Osteoblast (primary cell): ENCODE results near the gene TMEM147. TPM values are rescaled to one million over a fixed set of nuclear protein-coding genes. Genes with fewer than 3 reads are reported as not detected.

Source experiments
- DNase-seq: peaks from one replicate; pipeline ENCODE4 v3.0.0; 2011; ENCODE audit warnings: low spot score, mixed read lengths; ENCODE audit not compliant: insufficient read length; ENCODE audit errors: missing footprints
- H2AFZ ChIP-seq: 2 replicates; pipeline ENCODE4 v1.6.0; 2011; ENCODE audit warnings: mild to moderate bottlenecking, low read length
- H3K27ac ChIP-seq: 2 replicates; pipeline ENCODE4 v1.5.1; 2011; ENCODE audit warnings: mild to moderate bottlenecking, low read depth, low read length, moderate library complexity
- H3K27me3 ChIP-seq: 2 replicates; pipeline ENCODE4 v1.6.0; 2012; ENCODE audit warnings: mild to moderate bottlenecking, control low read depth, inconsistent platforms, low read length, moderate library complexity; ENCODE audit not compliant: insufficient read depth
- H3K36me3 ChIP-seq: 2 replicates; pipeline ENCODE4 v1.5.1; 2011; ENCODE audit warnings: mild to moderate bottlenecking, low read length, control low read depth, moderate library complexity; ENCODE audit not compliant: insufficient read depth
- H3K4me1 ChIP-seq: 2 replicates; pipeline ENCODE4 v1.5.1; 2011; ENCODE audit warnings: mild to moderate bottlenecking, low read length, control low read depth, moderate library complexity; ENCODE audit not compliant: insufficient read depth
- H3K4me2 ChIP-seq: 2 replicates; pipeline ENCODE4 v1.6.0; 2011; ENCODE audit warnings: mild to moderate bottlenecking, low read length; ENCODE audit not compliant: insufficient read depth
- H3K4me3 ChIP-seq: fragments of 200-600 bp; sonication (generic); 3 replicates; pipeline ENCODE4 v1.5.1; 2012; ENCODE audit warnings: mild to moderate bottlenecking, low read length, inconsistent platforms; ENCODE audit not compliant: insufficient read depth
- H3K79me2 ChIP-seq: 2 replicates; pipeline ENCODE4 v1.6.0; 2012; ENCODE audit warnings: mild to moderate bottlenecking, low read length, control low read depth, inconsistent platforms; ENCODE audit not compliant: insufficient read depth
- H3K9me3 ChIP-seq: 2 replicates; pipeline ENCODE4 v1.5.1; 2011; ENCODE audit warnings: low read depth, low read length, control low read depth
- H4K20me1 ChIP-seq: 2 replicates; pipeline ENCODE4 v1.6.0; 2012; ENCODE audit warnings: mild to moderate bottlenecking, low read length, control low read depth; ENCODE audit not compliant: insufficient read depth
- total RNA-seq: library from RNA; depleted of rRNA; stranded (reverse); fragments of >200 nt; gene quantifications from 2 replicates; pipeline ENCODE4 v1.2.3, GENCODE V29; 2012
- TF ChIP-seq, protein P1 (sequence below): IDR thresholded peaks from 2 replicates; pipeline ENCODE4 v1.5.1; 2011; ENCODE audit warnings: mild to moderate bottlenecking, low read depth, low read length, moderate library complexity; ENCODE audit errors: extremely low read depth

Gene TMEM147, protein sequence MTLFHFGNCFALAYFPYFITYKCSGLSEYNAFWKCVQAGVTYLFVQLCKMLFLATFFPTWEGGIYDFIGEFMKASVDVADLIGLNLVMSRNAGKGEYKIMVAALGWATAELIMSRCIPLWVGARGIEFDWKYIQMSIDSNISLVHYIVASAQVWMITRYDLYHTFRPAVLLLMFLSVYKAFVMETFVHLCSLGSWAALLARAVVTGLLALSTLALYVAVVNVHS
- 93.1 and 98.8 TPM in 2 replicates for total RNA-seq

DNA sequence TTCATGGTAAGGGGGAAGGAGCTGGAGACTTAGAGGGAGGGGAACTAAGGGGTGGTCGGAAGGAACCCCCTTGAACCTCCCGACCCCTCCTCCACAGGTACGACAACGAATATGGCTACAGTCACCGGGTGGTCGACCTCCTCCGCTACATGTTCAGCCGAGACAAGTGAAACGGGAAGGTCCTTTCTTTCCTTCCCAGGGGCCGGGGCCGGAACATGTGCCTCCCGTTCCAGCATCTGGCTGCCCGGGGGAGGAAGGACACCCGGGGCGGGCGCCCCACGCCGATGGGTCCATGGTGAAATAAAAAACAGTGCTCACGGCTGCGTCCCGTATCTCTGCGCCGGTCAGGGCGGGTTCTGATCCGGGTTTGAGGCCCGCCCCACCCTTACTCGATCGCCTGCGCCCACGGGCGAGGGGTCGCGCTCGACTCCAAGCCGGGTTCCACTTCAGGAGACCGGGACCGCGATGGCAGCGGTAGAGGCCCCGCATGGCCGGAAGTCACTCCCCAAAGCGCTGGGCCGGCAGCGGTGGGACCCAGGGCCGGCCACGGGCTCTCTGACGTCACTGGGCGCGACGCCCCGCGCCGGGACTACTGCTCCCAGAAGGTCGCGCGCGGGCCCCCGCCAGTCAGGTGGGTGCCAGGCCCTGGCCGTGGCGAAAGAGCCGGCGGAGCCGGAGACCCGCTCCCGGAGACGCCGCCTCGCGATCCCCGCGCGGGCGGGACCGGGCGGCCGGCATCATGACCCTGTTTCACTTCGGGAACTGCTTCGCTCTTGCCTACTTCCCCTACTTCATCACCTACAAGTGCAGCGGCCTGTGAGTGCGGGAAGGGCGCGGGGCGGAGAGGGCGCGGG, at the start of gene TMEM147:
Gene TMEM147, plus strand, starts transcription at position 626 of the 854 bp plus-strand sequence. Its CDS starts 114 bp downstream, at position 740.
- TF ChIP-seq, protein P1, sequence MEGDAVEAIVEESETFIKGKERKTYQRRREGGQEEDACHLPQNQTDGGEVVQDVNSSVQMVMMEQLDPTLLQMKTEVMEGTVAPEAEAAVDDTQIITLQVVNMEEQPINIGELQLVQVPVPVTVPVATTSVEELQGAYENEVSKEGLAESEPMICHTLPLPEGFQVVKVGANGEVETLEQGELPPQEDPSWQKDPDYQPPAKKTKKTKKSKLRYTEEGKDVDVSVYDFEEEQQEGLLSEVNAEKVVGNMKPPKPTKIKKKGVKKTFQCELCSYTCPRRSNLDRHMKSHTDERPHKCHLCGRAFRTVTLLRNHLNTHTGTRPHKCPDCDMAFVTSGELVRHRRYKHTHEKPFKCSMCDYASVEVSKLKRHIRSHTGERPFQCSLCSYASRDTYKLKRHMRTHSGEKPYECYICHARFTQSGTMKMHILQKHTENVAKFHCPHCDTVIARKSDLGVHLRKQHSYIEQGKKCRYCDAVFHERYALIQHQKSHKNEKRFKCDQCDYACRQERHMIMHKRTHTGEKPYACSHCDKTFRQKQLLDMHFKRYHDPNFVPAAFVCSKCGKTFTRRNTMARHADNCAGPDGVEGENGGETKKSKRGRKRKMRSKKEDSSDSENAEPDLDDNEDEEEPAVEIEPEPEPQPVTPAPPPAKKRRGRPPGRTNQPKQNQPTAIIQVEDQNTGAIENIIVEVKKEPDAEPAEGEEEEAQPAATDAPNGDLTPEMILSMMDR, result no peak
- H3K4me1 ChIP-seq, result peaks cover 14% of the 10 kb centered on the region
- H2AFZ ChIP-seq, result peak within 1 kb of the TSS; percentile 93
- peak within 1 kb of the TSS; percentile 86 for H3K4me2 ChIP-seq
- peaks cover 7% of the 10 kb centered on the region for H4K20me1 ChIP-seq
- peak within 1 kb of the TSS; percentile 97 for H3K4me3 ChIP-seq
- peaks cover 38% of the 10 kb centered on the region for H3K79me2 ChIP-seq
- H3K27me3 ChIP-seq, result no peaks in the 10 kb centered on the region
- H3K36me3 ChIP-seq, result peaks cover 17% of the 10 kb centered on the region
- peak within 1 kb of the TSS; percentile 88 for H3K27ac ChIP-seq
- DNase-seq, result peak; percentile 100
- H3K9me3 ChIP-seq, result no peaks in the 10 kb centered on the region

DNA sequence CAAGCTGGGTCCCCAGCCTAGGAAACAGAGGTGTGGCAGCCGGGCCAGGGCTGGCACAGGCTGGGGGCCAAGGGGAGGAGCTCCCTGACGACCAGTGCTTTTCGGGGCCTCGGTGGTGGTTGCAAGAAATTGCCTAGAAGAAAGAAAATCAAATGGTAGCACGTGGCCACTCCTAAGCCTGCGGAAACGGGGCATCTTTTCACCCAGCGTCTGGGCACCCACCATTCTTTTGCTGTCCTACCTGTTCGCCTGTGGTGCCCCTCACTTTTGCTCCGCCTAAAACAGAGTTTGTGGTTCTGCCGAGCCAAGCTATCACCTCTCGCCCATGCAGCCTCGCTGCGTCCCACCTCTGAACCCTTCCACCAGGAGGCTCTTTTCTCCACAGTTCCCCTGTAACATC, 48.0 kb upstream of the TMEM147 start:
- no peak overlapping the region for H3K27ac ChIP-seq
- TF ChIP-seq, protein P1, result no peak
- H3K4me1 ChIP-seq, result no peaks in the 10 kb centered on the region
- H3K27me3 ChIP-seq, result peaks cover 11% of the 10 kb centered on the region
- H3K4me3 ChIP-seq, result no peak overlapping the region
- no peaks in the 10 kb centered on the region for H3K79me2 ChIP-seq
- H3K4me2 ChIP-seq, result no peak overlapping the region
- no peak overlapping the region for H2AFZ ChIP-seq
- no peaks in the 10 kb centered on the region for H3K36me3 ChIP-seq
- no peaks in the 10 kb centered on the region for H4K20me1 ChIP-seq
- H3K9me3 ChIP-seq, result no peaks in the 10 kb centered on the region
- peak; percentile 31 for DNase-seq

DNA sequence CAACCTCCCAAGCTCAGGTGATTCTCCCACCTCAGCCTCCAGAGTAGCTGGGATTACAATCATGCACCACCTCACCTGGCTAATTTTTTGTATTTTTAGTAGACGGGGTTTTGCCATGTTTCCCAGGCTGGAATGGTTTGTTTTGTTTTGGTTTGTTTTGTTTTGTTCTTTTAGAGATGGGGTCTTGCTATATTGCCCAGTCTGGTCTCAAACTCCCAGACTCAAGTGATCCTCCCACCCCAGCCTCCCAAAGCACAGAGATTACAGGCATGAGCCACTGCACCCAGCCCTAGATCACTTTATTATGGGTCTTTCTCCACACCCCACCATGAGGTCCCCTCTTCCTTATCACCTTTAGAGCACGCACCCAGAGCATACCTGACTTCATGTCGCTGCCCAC, 47.2 kb upstream of the TMEM147 start:
- Histone ChIP-seq H3K27me3 (peaks cover 5% of the 10 kb centered on the region), H3K4me1 (no peaks in the 10 kb centered on the region), H2AFZ (no peak overlapping the region), H4K20me1 (no peaks in the 10 kb centered on the region), H3K79me2 (no peaks in the 10 kb centered on the region), H3K27ac (no peak overlapping the region), H3K4me2 (no peak overlapping the region), H3K9me3 (no peaks in the 10 kb centered on the region), H3K4me3 (no peak overlapping the region), H3K36me3 (no peaks in the 10 kb centered on the region)
- no peak for DNase-seq
- TF ChIP-seq, protein P1, result no peak

DNA sequence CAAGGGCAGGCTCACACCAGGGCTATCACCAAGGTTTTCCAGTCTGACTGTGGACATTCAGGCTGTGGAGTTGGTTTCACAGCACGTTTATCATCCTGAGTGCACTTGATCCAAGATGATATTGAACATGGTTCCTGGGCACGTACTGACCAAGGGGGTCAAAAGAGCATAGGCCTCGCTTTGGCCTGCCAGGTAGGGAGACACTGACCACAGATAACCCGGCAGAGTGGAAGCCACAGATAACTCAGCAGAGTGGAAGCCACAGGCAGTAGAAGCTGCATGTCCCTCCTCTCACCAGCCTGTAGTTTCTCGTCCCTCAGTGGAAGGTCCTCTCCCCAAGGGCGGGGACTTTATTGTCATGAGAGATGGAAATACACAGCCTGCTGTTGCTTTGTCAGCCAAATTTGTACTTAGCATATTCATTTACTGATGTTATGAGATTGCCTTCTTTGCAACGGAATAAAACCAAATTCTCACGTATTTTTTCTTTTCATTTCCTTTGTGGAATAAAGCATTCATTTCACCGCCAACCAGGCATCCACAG, 46.4 kb upstream of the TMEM147 start:
- Histone ChIP-seq H3K79me2 (no peaks in the 10 kb centered on the region), H3K4me3 (no peak overlapping the region), H3K27me3 (peaks cover under 1% of the 10 kb centered on the region), H3K4me2 (no peak overlapping the region), H3K27ac (no peak overlapping the region), H4K20me1 (no peaks in the 10 kb centered on the region), H3K36me3 (no peaks in the 10 kb centered on the region), H3K4me1 (no peaks in the 10 kb centered on the region), H3K9me3 (no peaks in the 10 kb centered on the region), H2AFZ (no peak overlapping the region)
- DNase-seq, result peak; percentile 36
- TF ChIP-seq, protein P1, result no peak
